ENCODE results near the gene CELSR1.

CELSR1 gene

DNA sequence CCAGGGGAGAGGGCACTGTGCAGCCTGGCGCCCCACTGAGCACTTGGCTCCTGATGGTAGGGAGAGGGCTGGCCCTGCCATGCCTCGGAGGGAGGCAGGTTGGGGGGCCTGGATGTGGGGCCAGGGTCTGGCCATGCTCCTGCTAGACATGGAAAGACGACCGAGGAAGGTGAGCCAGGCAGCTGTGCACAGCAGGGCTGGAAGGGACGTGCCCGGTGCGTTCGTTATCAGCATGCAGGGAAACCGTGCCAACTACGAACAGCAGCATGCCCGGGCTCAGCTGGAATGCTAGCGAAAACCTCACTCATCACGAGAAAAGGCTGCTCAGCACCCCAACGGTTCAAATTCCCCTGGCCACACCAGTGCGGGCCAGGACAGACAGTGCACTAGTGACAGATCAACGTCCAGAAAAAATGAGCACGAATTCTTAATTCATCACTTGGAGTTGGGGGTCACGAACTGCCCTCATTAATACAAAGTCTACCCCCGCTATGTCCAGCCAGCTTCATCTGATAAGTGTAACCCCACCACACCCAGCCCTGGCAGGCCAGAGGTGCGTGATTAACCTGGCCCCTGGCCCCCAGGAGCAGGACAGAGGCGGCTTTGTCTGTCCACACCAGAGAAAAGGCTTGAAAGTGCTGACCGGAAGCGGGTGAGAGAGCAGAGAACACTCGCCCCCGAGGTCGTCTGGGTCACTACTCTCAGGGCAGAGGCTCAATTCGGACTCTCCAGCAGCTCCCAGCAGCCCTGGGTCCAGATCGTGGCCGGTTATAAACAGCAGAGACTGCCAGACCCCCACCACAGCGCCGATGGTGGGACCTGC, 84.2 kb downstream of the CELSR1 start:
- H3K23ac ChIP-seq (ENCODE audit: low read length): no peak overlapping the region
- no CpG with 5 or more reads among the region's 31 CpGs for WGBS (ENCODE audit: extremely low coverage, insufficient coverage, insufficient read length)
- peak overlapping the region; percentile 58 for H4K91ac ChIP-seq (ENCODE audit: low read depth, low read length)
- H3K27me3 ChIP-seq (ENCODE audit: insufficient read depth, low read length): no peaks in the 10 kb centered on the region
- H3K79me2 ChIP-seq (ENCODE audit: control insufficient read depth, insufficient read depth, low read length, poor library complexity): no peaks in the 10 kb centered on the region
- H3K9me3 ChIP-seq (ENCODE audit: insufficient read depth, low read depth, low read length): peaks cover 5% of the 10 kb centered on the region
- H2AFZ ChIP-seq (ENCODE audit: insufficient read depth, low read length, poor library complexity): no peak overlapping the region
- H3K79me1 ChIP-seq (ENCODE audit: low read length): peaks cover 25% of the 10 kb centered on the region
- H3K27ac ChIP-seq (ENCODE audit: low read depth, low read length): peak overlapping the region; percentile 20
- H3K4me2 ChIP-seq (ENCODE audit: low read length): no peak overlapping the region
- peak overlapping the region; percentile 58 for H2BK12ac ChIP-seq (ENCODE audit: low read length)
- H3K14ac ChIP-seq (ENCODE audit: low read length): peak overlapping the region; percentile 18
- no peak for DNase-seq
- H3K4me1 ChIP-seq (ENCODE audit: control insufficient read depth in 1 of 2, insufficient read depth in 2 of 2, low read length in 2 of 2): peaks cover 51 to 65% of the 10 kb centered on the region in 2 experiments
- H2BK5ac ChIP-seq (ENCODE audit: low read depth, low read length, poor library complexity): peak overlapping the region; percentile 23
- no peak overlapping the region for H3K9ac ChIP-seq (ENCODE audit: low read length)
- H2BK120ac ChIP-seq (ENCODE audit: insufficient read depth, low read length, poor library complexity): peak overlapping the region; percentile 27
- no peak overlapping the region for H3K4ac ChIP-seq (ENCODE audit: low read depth, low read length)
- H2AK5ac ChIP-seq (ENCODE audit: low read length): peak overlapping the region; percentile 67
- H3K36me3 ChIP-seq (ENCODE audit: control insufficient read depth in 1 of 2, insufficient read depth in 2 of 2, low read length in 2 of 2): no peaks in the 10 kb centered on the region
- H3K18ac ChIP-seq (ENCODE audit: low read length): peak overlapping the region; percentile 41
- peak overlapping the region; percentile 20 for H3K4me3 ChIP-seq (ENCODE audit: low read depth, low read length)
- peak overlapping the region; percentile 20 for H4K8ac ChIP-seq (ENCODE audit: low read depth, low read length)
- no peak overlapping the region for H4K12ac ChIP-seq (ENCODE audit: low read depth, low read length)

DNA sequence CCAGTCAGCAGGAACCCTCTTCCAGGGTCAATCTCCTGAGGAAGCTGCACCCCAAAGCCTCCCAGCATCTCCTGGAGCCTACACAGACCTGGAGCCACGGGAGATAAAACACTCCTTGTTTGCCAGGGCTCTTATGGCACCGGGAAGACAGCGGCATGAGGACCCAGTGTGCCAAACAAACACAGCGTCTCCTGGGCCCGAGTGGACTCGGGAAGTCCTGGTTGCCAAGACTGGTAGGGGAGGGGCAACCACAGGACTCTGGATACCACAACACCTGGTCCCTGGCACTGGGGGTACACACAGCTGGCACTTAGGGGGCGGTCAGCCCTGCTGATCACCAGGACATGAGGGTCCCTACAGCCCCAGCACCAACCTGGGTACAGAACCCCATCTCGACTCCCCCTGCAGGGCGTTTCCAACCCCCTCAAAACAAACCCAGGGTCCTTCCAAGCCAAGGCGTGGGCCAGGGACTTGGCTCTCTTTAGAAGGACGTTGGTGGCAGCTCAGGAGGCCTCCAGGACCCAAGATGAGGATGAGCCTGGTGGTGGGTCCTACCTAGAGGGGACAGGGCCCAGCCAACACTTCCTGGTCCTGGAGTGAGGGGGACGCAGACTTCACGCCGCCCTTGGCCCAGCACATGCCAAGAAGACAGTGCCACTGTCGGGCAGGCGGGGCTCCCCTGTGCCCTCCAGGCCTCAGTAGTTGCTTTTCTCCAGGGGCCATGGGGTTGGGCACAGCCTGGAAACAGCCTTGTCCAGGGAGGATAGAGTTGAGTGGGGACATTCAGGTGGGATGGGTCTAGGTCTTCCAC, 85.0 kb downstream of the CELSR1 start:
- WGBS (ENCODE audit: extremely low coverage, insufficient coverage, insufficient read length): no CpG with 5 or more reads among the region's 16 CpGs

DNA sequence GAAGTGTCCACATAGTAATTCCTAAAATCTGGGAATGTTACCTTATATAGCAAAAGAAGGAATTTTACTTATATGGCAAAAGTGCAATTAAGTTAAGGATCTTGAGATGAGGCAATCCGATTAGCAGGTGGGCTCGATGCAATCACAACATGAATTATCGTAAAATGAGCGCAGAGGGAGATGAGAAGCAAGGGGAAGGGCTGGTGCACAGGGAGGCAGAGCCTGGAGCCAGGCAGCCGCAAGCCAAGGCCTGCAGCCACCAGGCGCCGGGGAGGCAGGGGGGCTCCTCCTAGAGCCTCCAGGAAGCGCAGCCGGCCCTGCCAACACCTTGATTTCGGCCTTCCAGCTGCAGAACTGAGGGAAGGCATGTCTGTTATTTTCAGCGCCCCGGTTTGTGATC, 85.7 kb downstream of the CELSR1 start:
- no peaks in the 10 kb centered on the region for H3K36me3 ChIP-seq (ENCODE audit: control insufficient read depth in 1 of 2, insufficient read depth in 2 of 2, low read length in 2 of 2)
- peaks cover 19% of the 10 kb centered on the region for H3K79me1 ChIP-seq (ENCODE audit: low read length)
- no peaks in the 10 kb centered on the region for H3K27me3 ChIP-seq (ENCODE audit: insufficient read depth, low read length)
- no peak overlapping the region for H3K18ac ChIP-seq (ENCODE audit: low read length)
- DNase-seq: peak; percentile 34 to 77
- H3K79me2 ChIP-seq (ENCODE audit: control insufficient read depth, insufficient read depth, low read length, poor library complexity): no peaks in the 10 kb centered on the region
- WGBS (ENCODE audit: extremely low coverage, insufficient coverage, insufficient read length): no CpG with 5 or more reads among the region's 12 CpGs
- no peak overlapping the region for H2AK5ac ChIP-seq (ENCODE audit: low read length)
- peak overlapping the region; percentile 9 for H3K27ac ChIP-seq (ENCODE audit: low read depth, low read length)
- H3K14ac ChIP-seq (ENCODE audit: low read length): no peak overlapping the region
- H4K8ac ChIP-seq (ENCODE audit: low read depth, low read length): no peak overlapping the region
- no peak overlapping the region for H2AFZ ChIP-seq (ENCODE audit: insufficient read depth, low read length, poor library complexity)
- no peak overlapping the region for H3K4me3 ChIP-seq (ENCODE audit: low read depth, low read length)
- H3K9ac ChIP-seq (ENCODE audit: low read length): no peak overlapping the region
- no peak overlapping the region for H4K12ac ChIP-seq (ENCODE audit: low read depth, low read length)
- H2BK120ac ChIP-seq (ENCODE audit: insufficient read depth, low read length, poor library complexity): peak overlapping the region; percentile 13
- no peak overlapping the region for H3K4ac ChIP-seq (ENCODE audit: low read depth, low read length)
- peak overlapping the region; percentile 58 for H4K91ac ChIP-seq (ENCODE audit: low read depth, low read length)
- H2BK12ac ChIP-seq (ENCODE audit: low read length): no peak overlapping the region
- H3K4me1 ChIP-seq (ENCODE audit: control insufficient read depth in 1 of 2, insufficient read depth in 2 of 2, low read length in 2 of 2): peaks cover 38 to 51% of the 10 kb centered on the region in 2 experiments
- H2BK5ac ChIP-seq (ENCODE audit: low read depth, low read length, poor library complexity): no peak overlapping the region
- H3K23ac ChIP-seq (ENCODE audit: low read length): no peak overlapping the region
- no peak overlapping the region for H3K4me2 ChIP-seq (ENCODE audit: low read length)
- peaks cover 5% of the 10 kb centered on the region for H3K9me3 ChIP-seq (ENCODE audit: insufficient read depth, low read depth, low read length)

More for the DNA sequence above, 85.0 kb downstream of the CELSR1 start:
- Histone ChIP-seq H3K79me2 (ENCODE audit: control insufficient read depth, insufficient read depth, low read length, poor library complexity) (no peaks in the 10 kb centered on the region), H3K79me1 (ENCODE audit: low read length) (peaks cover 21% of the 10 kb centered on the region), H2AFZ (ENCODE audit: insufficient read depth, low read length, poor library complexity) (no peak overlapping the region), H4K8ac (ENCODE audit: low read depth, low read length) (no peak overlapping the region), H3K4me1 (ENCODE audit: control insufficient read depth in 1 of 2, insufficient read depth in 2 of 2, low read length in 2 of 2) (peaks cover 44 to 58% of the 10 kb centered on the region in 2 experiments), H3K23ac (ENCODE audit: low read length) (no peak overlapping the region), H2BK120ac (ENCODE audit: insufficient read depth, low read length, poor library complexity) (peak overlapping the region; percentile 27), H2BK12ac (ENCODE audit: low read length) (peak overlapping the region; percentile 58), H3K36me3 (ENCODE audit: control insufficient read depth in 1 of 2, insufficient read depth in 2 of 2, low read length in 2 of 2) (no peaks in the 10 kb centered on the region), H3K9me3 (ENCODE audit: insufficient read depth, low read depth, low read length) (peaks cover 5% of the 10 kb centered on the region), H3K18ac (ENCODE audit: low read length) (peak overlapping the region; percentile 41), H4K12ac (ENCODE audit: low read depth, low read length) (no peak overlapping the region), H4K91ac (ENCODE audit: low read depth, low read length) (peak overlapping the region; percentile 58), H3K14ac (ENCODE audit: low read length) (peak overlapping the region; percentile 18), H3K27ac (ENCODE audit: low read depth, low read length) (no peak overlapping the region), H2AK5ac (ENCODE audit: low read length) (peak overlapping the region; percentile 67), H2BK5ac (ENCODE audit: low read depth, low read length, poor library complexity) (peak overlapping the region; percentile 2), H3K9ac (ENCODE audit: low read length) (no peak overlapping the region), H3K4me2 (ENCODE audit: low read length) (no peak overlapping the region), H3K4ac (ENCODE audit: low read depth, low read length) (no peak overlapping the region), H3K4me3 (ENCODE audit: low read depth, low read length) (no peak overlapping the region), H3K27me3 (ENCODE audit: insufficient read depth, low read length) (no peaks in the 10 kb centered on the region)
- DNase-seq: no peak

DNA sequence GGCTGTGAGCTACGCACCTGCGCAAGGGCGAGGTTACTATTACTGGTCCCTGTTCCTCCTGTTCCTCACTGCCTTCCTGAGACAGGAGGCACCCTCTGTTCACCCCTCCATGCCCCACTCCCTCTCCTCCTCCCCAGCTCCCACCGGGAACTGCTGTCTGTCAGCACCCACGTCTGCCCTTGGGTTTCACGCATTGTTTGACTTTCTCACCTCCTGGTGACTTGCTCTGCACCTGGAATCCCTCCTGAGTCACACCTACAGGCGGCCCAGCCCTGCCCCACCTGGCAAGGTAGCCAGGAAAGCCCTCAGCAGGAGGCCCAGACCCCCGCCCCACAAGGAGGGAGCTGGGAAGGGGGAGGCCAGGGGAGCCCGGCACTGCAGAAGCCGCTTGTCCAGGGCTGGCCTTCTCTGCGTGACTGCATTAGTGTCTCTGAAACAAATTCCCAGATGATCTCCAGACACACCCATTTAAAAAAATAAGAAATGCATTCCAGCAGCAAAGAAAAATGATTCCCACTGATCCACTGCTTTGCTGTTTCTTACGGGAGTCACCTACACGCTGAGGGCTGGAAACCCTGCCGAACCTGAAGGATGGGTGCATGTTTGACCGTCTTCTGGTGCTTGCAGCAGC, 86.4 kb downstream of the CELSR1 start:
- Histone ChIP-seq H3K4me3 (ENCODE audit: low read depth, low read length) (no peak overlapping the region), H2AFZ (ENCODE audit: insufficient read depth, low read length, poor library complexity) (no peak overlapping the region), H3K23ac (ENCODE audit: low read length) (no peak overlapping the region), H3K18ac (ENCODE audit: low read length) (peak overlapping the region; percentile 49), H2AK5ac (ENCODE audit: low read length) (no peak overlapping the region), H3K14ac (ENCODE audit: low read length) (no peak overlapping the region), H3K79me2 (ENCODE audit: control insufficient read depth, insufficient read depth, low read length, poor library complexity) (no peaks in the 10 kb centered on the region), H2BK12ac (ENCODE audit: low read length) (peak overlapping the region; percentile 19), H3K27me3 (ENCODE audit: insufficient read depth, low read length) (no peaks in the 10 kb centered on the region), H2BK120ac (ENCODE audit: insufficient read depth, low read length, poor library complexity) (no peak overlapping the region), H4K12ac (ENCODE audit: low read depth, low read length) (no peak overlapping the region), H3K4me1 (ENCODE audit: control insufficient read depth in 1 of 2, insufficient read depth in 2 of 2, low read length in 2 of 2) (peaks cover 37 to 52% of the 10 kb centered on the region in 2 experiments), H3K9ac (ENCODE audit: low read length) (no peak overlapping the region), H2BK5ac (ENCODE audit: low read depth, low read length, poor library complexity) (no peak overlapping the region), H3K79me1 (ENCODE audit: low read length) (peaks cover 19% of the 10 kb centered on the region), H3K36me3 (ENCODE audit: control insufficient read depth in 1 of 2, insufficient read depth in 2 of 2, low read length in 2 of 2) (no peaks in the 10 kb centered on the region), H3K9me3 (ENCODE audit: insufficient read depth, low read depth, low read length) (peaks cover 5% of the 10 kb centered on the region), H3K4ac (ENCODE audit: low read depth, low read length) (peak overlapping the region; percentile 4), H3K27ac (ENCODE audit: low read depth, low read length) (peak overlapping the region; percentile 9), H3K4me2 (ENCODE audit: low read length) (no peak overlapping the region), H4K8ac (ENCODE audit: low read depth, low read length) (no peak overlapping the region), H4K91ac (ENCODE audit: low read depth, low read length) (peak overlapping the region; percentile 53)
- peak; percentile 92 to 95 for DNase-seq
- no CpG with 5 or more reads among the region's 15 CpGs for WGBS (ENCODE audit: extremely low coverage, insufficient coverage, insufficient read length)

Measured in trophoblast cell (in vitro differentiated cells and primary cell).